NB4 (cell line): ENCODE data around the gene LRP1B.

Source experiments
- DNase-seq: peaks from one replicate; pipeline ENCODE4 v3.0.0; 2010; ENCODE audit warnings: low read depth
- H3K4me3 ChIP-seq: one replicate; pipeline ENCODE4 v1.5.1; 2011; ENCODE audit warnings: mild to moderate bottlenecking, low read depth, low read length, moderate library complexity
- MYC ChIP-seq: IDR thresholded peaks from 2 replicates; pipeline ENCODE4 v1.6.1; 2011; ENCODE audit warnings: low read depth, low read length
- POLR2A ChIP-seq: IDR thresholded peaks from 2 replicates; pipeline ENCODE4 v1.6.1; 2011; ENCODE audit warnings: mild to moderate bottlenecking; ENCODE audit not compliant: insufficient read length; ENCODE audit errors: extremely low read depth
- TF ChIP-seq, protein P1 (sequence below): IDR thresholded peaks from 2 replicates; pipeline ENCODE4 v1.6.1; 2011; ENCODE audit warnings: low read depth, low read length
- TF ChIP-seq, protein P2 (sequence below): IDR thresholded peaks from one replicate; pipeline ENCODE4 v1.5.1; 2012; ENCODE audit warnings: low read depth, low read length

Gene LRP1B

DNA sequence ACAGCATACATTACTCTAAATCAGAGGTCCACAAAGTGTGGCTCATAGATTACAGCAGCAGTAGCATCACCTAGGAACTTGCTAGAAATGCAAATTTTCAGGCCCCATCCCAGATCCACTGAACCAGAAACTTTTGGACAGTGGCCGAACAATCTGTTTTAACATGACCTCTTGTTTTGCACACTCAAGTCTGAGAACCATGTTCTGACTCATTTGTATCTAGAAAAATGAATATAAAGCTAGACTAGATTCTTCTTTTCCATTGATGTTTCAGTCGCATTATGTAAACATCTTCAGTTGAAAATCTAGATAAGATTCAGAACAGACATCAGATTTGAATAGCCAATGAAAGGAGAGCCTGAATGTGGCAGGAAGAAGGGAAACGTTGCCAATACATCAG lies 608.8 kb downstream of the LRP1B start:
- TF ChIP-seq, protein P1, sequence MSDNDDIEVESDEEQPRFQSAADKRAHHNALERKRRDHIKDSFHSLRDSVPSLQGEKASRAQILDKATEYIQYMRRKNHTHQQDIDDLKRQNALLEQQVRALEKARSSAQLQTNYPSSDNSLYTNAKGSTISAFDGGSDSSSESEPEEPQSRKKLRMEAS = no peak
- TF ChIP-seq, protein P2, sequence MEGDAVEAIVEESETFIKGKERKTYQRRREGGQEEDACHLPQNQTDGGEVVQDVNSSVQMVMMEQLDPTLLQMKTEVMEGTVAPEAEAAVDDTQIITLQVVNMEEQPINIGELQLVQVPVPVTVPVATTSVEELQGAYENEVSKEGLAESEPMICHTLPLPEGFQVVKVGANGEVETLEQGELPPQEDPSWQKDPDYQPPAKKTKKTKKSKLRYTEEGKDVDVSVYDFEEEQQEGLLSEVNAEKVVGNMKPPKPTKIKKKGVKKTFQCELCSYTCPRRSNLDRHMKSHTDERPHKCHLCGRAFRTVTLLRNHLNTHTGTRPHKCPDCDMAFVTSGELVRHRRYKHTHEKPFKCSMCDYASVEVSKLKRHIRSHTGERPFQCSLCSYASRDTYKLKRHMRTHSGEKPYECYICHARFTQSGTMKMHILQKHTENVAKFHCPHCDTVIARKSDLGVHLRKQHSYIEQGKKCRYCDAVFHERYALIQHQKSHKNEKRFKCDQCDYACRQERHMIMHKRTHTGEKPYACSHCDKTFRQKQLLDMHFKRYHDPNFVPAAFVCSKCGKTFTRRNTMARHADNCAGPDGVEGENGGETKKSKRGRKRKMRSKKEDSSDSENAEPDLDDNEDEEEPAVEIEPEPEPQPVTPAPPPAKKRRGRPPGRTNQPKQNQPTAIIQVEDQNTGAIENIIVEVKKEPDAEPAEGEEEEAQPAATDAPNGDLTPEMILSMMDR = no peak
- TF ChIP-seq MYC = no peak
- DNase-seq = no peak
- H3K4me3 ChIP-seq = no peak overlapping the region

DNA sequence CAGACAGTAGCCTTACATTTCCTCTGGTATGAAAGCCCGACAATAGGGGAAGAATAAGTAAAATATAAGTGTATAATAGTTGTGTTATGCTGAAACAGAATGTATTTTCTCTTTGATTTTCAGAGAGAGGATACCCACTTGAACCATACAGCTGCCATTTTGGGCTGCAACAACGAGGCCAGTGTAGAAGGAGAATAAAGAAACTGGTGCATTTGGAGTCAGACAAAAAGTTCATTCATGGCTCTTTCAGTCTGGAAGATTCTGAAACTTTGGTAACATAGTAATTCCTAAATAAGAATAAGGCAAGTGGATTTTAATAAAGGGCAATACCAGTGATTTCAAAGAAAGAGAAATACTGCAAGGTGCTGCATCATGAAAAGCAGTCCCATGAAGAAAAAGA lies 610.9 kb downstream of the LRP1B start:
- no peak for DNase-seq
- no peak for TF ChIP-seq POLR2A
- TF ChIP-seq, protein P2 = no peak
- no peak overlapping the region for H3K4me3 ChIP-seq

DNA sequence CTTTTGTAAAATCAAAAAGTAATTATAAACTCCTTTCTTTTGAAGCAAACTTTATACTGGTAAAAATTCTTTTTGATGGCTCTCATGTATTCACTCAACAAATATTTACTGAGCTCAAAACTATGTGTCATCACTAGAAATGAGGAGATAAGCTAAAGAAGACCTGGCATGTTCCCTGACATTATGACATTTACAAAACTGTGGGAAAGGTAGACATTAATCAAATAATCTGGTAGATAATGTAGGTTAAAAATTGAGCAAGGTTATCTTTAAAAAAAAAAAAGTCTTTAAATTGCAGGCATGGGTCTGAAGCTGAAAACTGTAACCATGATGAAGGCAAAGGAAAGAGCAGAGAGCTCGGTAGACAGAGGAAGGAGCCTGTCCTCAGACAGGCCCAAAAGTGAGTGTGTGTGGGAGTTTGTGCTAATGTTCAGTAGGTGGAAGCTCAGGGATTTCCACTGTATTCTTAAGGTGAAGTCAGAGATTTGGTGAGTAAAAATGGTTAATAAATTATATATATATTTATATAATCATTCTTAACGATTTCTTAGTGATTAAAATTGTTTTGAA lies 612.9 kb downstream of the LRP1B start:
- no peak overlapping the region for H3K4me3 ChIP-seq
- TF ChIP-seq, protein P1 = no peak
- TF ChIP-seq MYC (no peak), POLR2A (no peak)
- TF ChIP-seq, protein P2 = no peak
- DNase-seq = no peak

DNA sequence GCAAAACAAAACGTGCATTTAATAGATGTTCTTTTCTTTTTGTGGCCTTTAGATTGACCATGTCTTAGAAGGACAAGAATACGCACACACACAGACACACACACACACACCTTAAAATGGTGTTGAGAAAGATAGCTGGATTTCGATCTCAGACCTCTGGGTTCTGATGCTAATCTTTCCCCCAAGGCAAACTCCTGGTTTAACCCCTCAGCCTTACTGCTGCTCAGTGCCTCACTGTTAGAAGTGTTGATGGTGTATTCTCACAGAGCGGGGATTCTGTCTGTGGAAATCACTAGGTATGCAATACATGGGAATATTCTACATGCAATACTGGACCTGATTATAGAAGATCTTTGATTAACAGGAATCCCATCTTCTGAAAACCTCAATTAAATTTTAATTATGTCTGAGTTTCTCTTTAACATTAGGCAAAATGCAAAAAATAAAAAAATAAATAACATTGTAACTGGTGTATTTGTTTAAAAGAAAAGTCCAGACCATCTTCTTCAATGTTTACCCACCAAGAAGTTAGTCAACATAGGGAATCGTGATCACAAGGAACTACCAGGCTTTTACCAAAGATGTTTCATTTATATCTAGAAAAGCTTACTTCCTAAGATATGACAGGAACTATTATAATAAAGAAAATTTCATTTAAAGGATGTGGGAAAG lies 613.5 kb downstream of the LRP1B start:
- no peak for DNase-seq
- no peak overlapping the region for H3K4me3 ChIP-seq
- TF ChIP-seq MYC = no peak
- TF ChIP-seq, protein P2 = no peak
- TF ChIP-seq, protein P1 = no peak
- no peak for TF ChIP-seq POLR2A

DNA sequence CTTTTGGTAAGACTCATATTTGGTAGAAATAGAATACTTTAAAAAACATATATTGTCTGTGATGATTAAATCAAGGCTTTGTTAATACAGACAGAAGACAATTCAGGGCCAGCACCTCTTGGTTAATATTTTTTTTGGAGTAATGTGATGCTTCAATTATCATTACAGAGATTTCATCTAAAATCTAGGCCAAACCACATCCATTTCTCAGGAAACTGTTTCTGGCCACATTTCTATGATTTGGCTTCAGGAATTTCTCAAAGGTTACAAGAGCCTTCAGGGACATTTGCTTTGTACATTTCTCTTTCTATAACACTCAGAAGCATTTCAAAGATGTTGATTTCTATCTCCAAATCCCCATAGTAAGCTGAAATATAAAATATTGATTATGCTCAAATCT lies 614.9 kb downstream of the LRP1B start:
- TF ChIP-seq, protein P2 = no peak
- no peak for TF ChIP-seq MYC
- TF ChIP-seq POLR2A = no peak
- TF ChIP-seq, protein P1 = no peak
- no peak for DNase-seq
- H3K4me3 ChIP-seq = no peak overlapping the region

DNA sequence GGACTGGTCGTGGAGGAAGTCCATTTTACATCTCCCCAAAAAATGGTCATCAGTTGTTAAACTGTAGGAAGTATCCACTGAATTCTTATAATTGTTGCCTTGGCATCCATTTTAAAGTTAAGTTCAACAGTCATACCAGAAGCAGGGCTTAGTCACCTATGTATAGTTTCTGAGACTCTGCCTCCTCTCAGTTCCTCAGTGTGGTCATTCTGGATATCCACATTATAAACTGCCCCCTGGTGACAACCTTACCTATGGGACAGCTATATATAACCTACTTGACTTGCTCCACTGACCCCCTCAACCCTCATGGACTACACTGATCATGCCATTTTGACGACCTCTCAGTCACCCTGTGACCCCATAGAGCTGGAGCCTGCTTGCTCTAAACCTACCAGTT lies 617.0 kb downstream of the LRP1B start:
- TF ChIP-seq MYC = no peak
- TF ChIP-seq, protein P2 = no peak
- no peak for TF ChIP-seq POLR2A
- TF ChIP-seq, protein P1 = no peak
- DNase-seq = no peak
- H3K4me3 ChIP-seq = no peak overlapping the region
